ENCODE data around the gene ACSF3. TPM values are rescaled to one million over a fixed set of nuclear protein-coding genes. Genes with fewer than 3 reads are reported as not detected.

Gene ACSF3
- total and polyA plus RNA-seq, 2 of the 4 experiments (the other 2 are of a cell fraction): 9.5 to 14.2 TPM

- TF ChIP-seq RAD21 (IDR thresholded peaks at IDR 0.05; ENCODE audit: low read length): no peak
- TF ChIP-seq USF2 (IDR thresholded peaks at IDR 0.05; ENCODE audit: low read depth, low read length): no peak
- TF ChIP-seq SMC3 (IDR thresholded peaks at IDR 0.05; ENCODE audit: low read depth, low read length): no peak
Observed at GRCh38 chr16:89133457-89134127, 39.9 kb downstream of the ACSF3 start (continued).

GRCh38 chr16:89134269-89134668 lies 40.6 kb downstream of the ACSF3 start:
- ChIA-PET CTCF (no interaction called here), POLR2A (ENCODE audit: unreplicated experiment) (no interaction called here)
- Histone ChIP-seq H2AK9ac (replicated peaks; ENCODE audit: low read depth, low read length, poor library complexity) (no peak overlapping the region), H2BK5ac (ENCODE audit: low read depth, low read length, poor library complexity, severe bottlenecking) (no peak overlapping the region), H2BK120ac (ENCODE audit: low read depth, low read length) (no peak overlapping the region), H3K36me3 (ENCODE audit: control insufficient read depth, insufficient read depth, low read length) (peaks cover 37% of the 10 kb centered on the region; the same call in 1 of the 2 replicates), H3K4me1 (ENCODE audit: control insufficient read depth, insufficient read depth, low read length) (no peaks in the 10 kb centered on the region), H4K8ac (ENCODE audit: low read depth in 2 of 2, low read length in 2 of 2) (no peak overlapping the region), H3K79me1 (ENCODE audit: low read depth in 1 of 2, low read length in 2 of 2) (peaks cover 0 to 8% of the 10 kb centered on the region in 2 experiments; a peak in 2 of 4 replicates), H4K20me1 (ENCODE audit: insufficient read depth, low read length) (no peaks in the 10 kb centered on the region; the same call in 1 of the 2 replicates), H4K91ac (ENCODE audit: insufficient read depth, low read depth, low read length) (no peak overlapping the region), H3K4me3 (ENCODE audit: insufficient read depth, low read depth, low read length) (no peak overlapping the region), H3K23ac (ENCODE audit: low read depth, low read length) (no peak overlapping the region), H2AK5ac (ENCODE audit: low read depth, low read length) (no peak overlapping the region), H3K27me3 (ENCODE audit: control insufficient read depth, insufficient read depth, low read length) (no peaks in the 10 kb centered on the region), H3K9ac (ENCODE audit: low read depth, low read length) (no peak overlapping the region), H3K4ac (ENCODE audit: low read depth, low read length) (no peak overlapping the region), H3K56ac (ENCODE audit: extremely low read depth, insufficient read depth, low read length) (no peak overlapping the region), H3K27ac (ENCODE audit: insufficient read depth, low read length) (no peak overlapping the region), H4K5ac (ENCODE audit: low read depth, low read length) (no peak overlapping the region), H3K14ac (replicated peaks; ENCODE audit: low read depth, low read length) (no peak overlapping the region), H3K4me2 (ENCODE audit: low read depth, low read length) (no peak overlapping the region), H3K9me1 (ENCODE audit: insufficient read depth, low read length) (no peaks in the 10 kb centered on the region), H2BK15ac (ENCODE audit: low read depth, low read length) (no peak overlapping the region), H3K18ac (ENCODE audit: low read depth, low read length) (no peak overlapping the region), H2AFZ (replicated peaks; ENCODE audit: low read length, poor library complexity) (no peak overlapping the region), H3K9me3 (ENCODE audit: control insufficient read depth, insufficient read depth, low read length) (no peaks in the 10 kb centered on the region), H2BK20ac (ENCODE audit: low read depth, low read length) (no peak overlapping the region)
- intact Hi-C loops (cut with micrococcal nuclease): no loop called here
- dilution Hi-C loops (cut with HindIII; ENCODE audit: low sequenced_read_pairs, unreplicated experiment): no loop called here
- DNase-seq: no peak
- 100% methylated on average over 1 of the region's 20 CpGs; no CpG with 5 or more reads in 1 of the 2 experiments for WGBS, 2 experiments (ENCODE audit: extremely low coverage in 2 of 2, insufficient read length in 1 of 2)
- BruUV-seq (replicated peaks): no TSS peak
- in situ Hi-C loops (cut with MboI; ENCODE audit: low sequenced_read_pairs): no loop called here
- ATAC-seq (ENCODE audit: low read depth): no peak
- TF ChIP-seq MAFK (IDR thresholded peaks at IDR 0.05; ENCODE audit: low read depth, low read length) (no peak), RCOR1 (IDR thresholded peaks at IDR 0.05; ENCODE audit: insufficient replicate concordance, low read length) (no peak), BHLHE40 (IDR thresholded peaks at IDR 0.05; ENCODE audit: low read depth, low read length) (no peak), POLR2A (IDR thresholded peaks at IDR 0.05; ENCODE audit: low read depth, low read length) (no peak), RAD21 (IDR thresholded peaks at IDR 0.05; ENCODE audit: low read length) (no peak), NFE2L2 (IDR thresholded peaks at IDR 0.05; ENCODE audit: low read depth, low read length) (no peak), ELK1 (IDR thresholded peaks at IDR 0.05; ENCODE audit: borderline replicate concordance, low read depth, low read length) (no peak), MXI1 (IDR thresholded peaks at IDR 0.05; ENCODE audit: borderline replicate concordance, low read depth, low read length) (no peak), MAZ (IDR thresholded peaks at IDR 0.05; ENCODE audit: borderline replicate concordance, low read depth, low read length) (no peak), SMC3 (IDR thresholded peaks at IDR 0.05; ENCODE audit: low read depth, low read length) (no peak), CHD1 (IDR thresholded peaks at IDR 0.05; ENCODE audit: low read depth, low read length) (no peak), USF2 (IDR thresholded peaks at IDR 0.05; ENCODE audit: low read depth, low read length) (no peak), CEBPB (IDR thresholded peaks at IDR 0.05; ENCODE audit: low read depth, low read length) (no peak)
